OCI-M1 (cell line): Measurements from ENCODE around the gene PACC1.

Source experiments
- DNase-seq: peaks from one replicate; lab custom pipeline; 2025; lab: John Stamatoyannopoulos, UW

PACC1 gene

DNA sequence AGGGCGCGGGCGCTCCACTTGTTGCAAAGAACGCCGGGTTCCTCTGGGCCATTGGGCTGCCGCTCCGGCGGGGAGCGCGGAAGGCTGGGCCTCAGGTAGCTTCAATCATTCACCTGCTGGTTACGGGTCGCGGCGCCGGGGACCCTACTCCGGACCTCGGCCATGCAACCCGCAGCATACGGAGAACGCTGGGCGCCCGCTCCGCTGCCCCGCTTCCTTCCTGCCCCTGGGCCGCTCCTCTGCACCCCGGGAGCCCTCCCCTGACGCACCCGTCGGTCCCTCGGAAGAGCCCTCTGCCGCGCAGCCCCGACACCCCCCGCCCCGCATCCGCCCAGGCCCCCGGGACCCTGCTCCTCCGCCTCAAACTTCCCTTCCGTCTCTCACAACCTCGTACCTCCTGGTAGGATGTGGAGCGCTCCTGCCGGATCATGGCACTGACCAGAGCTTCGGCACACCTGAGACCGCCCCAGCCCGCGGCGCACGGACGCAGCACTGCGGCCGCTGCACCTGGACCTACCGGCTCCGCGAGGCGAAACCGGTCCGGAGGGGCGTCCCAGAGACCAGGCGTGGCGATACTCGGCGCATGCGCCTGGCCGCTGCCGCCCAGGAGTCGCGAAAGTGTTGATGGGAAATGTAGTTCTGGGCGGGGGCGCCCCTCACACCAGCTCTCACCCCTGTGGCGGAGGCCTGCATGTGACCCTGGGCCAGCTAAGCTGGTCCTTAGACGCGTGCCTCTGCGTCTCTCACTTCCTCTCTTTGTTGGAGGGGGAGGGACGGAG is at the start of gene PACC1:
TSS of gene PACC1 (minus strand) at position 559 of the 779 bp plus-strand sequence. CDS start at position 430, 129 bp downstream.
- peak; percentile 99 for DNase-seq

DNA sequence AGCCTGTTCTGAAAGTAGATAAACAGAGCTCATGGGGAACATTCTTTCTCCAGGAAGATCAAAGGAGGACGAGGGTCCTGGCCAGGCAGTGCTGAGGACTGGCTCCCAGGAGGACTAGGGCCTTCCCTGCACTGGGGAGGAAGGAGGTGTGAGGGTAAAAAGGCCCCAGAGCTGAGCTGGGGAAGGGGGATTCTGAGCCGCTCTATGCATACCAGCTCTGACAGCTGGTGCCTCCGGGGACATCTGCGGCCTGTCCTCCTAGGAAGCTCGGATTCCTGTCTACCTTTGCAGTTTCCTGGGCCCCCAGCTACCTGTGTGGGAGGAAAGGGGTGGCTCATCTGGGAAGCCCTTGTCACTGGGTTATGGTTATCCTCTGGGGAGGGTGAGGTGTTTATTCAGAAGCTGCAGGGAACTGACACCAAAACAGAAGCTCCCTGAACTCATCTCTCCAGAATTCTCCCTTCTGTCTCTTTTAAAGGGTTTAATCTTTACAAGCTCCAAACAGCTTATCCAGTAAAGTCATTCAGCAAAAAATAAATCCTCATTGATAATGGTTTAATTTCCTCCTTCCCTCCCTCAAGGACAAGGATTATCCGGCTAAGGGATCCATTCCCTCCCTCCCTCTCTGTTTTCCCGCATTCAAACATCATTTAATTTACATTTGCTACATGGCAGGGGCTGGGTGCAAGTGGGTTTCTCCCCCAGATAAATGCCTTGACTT is 49.0 kb upstream of the PACC1 start:
- DNase-seq, result no peak

GRCh38 chr1:212461916-212462660 is 47.4 kb upstream of the PACC1 start:
- DNase-seq, result no peak

GRCh38 chr1:212460376-212460775 is 45.7 kb upstream of the PACC1 start:
- DNase-seq, result no peak

GRCh38 chr1:212459656-212460055 is 45.0 kb upstream of the PACC1 start:
- DNase-seq, result no peak

- peak; percentile 15 for DNase-seq
Observed at GRCh38 chr1:212458817-212459216, 44.1 kb upstream of the PACC1 start.

GRCh38 chr1:212457740-212458338 is 43.2 kb upstream of the PACC1 start:
- peak; percentile 87 for DNase-seq

- DNase-seq, result peak; percentile 93
Observed at GRCh38 chr1:212455803-212456528, 41.3 kb upstream of the PACC1 start.

- DNase-seq, result no peak
Observed at GRCh38 chr1:212455401-212455800, 40.7 kb upstream of the PACC1 start.

DNA sequence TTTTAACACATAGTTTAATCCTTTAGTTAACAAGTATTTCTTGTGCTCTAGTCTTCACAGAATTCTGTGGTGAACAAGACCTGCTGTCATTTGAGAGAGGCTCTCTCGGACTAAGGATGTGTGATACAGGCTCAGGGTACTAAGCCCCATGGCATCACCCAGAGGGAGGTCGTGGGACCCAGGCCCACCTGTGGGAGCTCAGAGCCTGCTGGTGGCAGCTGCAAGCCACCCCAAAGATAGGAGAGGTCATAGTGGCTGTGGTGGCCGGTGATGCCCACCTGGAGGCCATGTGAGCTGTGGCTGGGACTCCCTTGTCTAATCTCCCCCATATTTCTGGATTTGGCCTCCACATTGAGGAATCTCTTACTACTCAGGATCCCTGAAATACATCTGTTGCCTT is 40.1 kb upstream of the PACC1 start:
- no peak for DNase-seq

DNA sequence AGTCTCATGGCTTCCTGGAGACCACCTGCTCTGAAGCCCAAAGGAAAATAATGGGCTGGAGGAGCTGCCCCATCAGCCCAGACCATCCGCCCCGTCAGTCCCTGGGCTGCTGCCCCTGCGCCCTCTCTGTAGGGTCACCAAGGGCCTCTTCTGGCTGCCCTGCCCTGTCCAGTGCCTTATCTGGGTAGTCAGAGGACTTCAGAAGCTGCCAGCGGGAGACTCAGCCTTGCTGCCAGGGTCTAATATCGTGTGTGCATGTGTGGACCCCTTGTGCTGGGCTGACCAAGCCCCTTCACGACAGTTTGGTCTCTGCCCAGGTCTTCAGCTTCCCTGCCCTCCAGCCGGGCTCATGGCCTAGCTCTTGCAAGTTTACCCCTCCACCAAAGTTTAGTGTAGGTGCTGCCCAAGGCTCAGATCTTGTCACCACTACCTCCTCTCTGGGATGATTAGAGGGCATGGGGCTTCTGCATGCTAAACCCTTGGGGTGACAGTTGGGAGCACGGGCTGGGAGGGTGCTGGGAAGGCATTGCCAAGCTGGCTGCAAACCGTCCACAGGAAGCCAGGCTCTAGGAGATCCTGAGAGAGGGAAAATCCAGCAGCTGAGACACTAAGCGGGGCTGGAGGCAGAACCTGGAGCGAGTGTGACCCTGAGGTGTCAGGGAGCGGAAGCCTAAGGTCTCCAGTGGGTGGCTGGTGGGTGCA is 38.6 kb upstream of the PACC1 start:
- DNase-seq, result no peak

DNA sequence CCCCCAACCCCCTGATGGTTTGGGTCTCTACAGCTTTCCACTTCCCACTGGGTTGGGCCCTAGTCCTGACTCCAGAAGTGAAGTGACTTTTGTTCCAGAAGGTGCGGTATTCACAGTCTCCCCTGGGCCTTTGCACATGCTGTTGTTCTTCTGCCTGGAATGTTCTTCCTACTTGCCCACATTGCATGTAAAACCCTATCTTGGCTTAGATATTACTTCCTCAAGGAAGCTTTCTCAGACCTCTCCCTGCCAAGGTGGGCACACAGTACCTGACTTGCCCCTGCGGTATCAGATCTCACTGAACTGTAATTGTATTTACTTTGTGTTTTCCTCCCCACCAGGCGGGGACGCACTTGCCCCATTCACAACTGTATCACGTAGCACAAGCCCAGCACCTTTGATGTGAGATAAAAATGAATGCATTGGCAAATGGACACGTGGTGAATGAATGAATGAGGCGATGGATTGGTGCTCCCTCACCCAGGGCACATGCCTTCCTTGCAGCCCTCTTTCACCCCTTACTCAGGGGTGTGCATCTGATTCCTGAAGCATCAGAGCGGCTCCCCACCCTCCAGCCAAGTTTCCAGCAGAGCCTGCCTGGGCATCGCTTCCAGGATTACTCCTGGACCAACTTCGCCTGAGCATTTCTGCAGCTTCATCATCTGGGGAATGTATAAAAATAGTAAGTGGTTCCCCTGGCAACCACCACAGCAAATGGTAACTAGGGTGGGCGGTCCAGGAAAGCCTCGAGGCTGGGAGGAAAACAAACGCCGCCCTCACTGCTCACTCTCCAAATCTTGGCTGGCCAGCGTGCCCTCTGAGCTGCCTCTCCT is 37.9 kb upstream of the PACC1 start:
- no peak for DNase-seq

DNA sequence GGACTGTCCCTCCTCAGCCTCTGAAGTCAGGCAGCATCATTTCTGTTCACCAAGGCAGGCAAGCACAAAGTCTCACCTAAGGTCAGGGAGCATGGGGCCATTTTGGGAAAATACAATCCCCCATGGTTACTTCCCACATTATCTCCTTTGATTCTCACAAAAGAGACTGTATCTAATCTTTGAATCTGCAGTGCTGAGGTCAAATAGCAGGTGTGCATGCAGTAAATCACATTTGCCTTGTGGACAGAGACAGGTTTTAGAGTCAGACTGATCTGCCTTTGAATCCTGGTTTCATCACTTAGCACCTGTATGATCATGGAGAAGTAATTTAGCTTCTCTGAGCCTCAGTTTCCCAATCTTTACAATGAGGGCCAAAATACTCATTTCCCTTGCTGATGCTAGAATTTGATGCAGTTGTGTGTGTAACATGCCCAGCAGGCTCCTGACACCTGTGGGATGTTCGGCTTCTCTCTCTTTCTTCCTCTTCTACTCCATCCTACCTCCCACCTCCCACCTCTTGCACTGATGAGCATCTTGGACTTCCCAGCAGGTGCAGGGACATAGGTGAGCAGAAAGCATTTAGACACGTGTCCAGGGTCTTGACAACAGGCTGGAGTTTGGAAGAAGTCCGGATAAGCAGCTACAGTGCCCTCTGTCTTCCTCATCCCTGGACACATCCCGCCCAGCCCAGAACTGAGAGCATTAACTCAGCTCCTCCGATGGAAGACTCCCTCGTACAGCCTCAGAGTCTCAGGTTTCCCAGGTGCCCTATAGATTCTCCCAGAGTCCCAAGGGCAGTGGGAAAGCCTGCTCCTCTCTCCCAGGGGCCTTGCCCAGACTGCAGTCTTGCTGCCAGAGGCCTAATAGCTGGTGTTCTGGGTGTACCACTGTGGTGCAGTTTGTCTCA is 37.0 kb upstream of the PACC1 start:
- no peak for DNase-seq

- DNase-seq, result no peak
Observed at GRCh38 chr1:212450331-212450881, 35.7 kb upstream of the PACC1 start.

DNA sequence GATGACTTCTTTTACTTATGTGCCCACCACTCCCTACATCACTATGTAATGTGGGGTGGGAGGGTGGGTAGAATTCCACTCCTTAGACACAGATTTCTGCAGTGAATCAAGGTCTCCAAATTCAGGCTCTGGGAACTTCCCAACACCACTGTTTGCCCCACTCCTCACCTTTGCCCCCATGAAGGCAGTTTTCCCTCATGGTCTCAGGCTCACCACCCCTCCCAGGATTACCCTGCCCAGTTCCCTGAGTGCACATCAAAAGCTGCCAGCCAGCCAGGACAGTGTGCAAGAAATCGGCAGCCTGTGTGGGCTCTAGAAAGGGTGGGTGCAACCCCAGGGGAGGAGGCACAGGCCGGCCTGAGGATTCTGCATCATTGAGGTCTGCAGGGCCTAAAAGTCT is 32.8 kb upstream of the PACC1 start:
- no peak for DNase-seq

GRCh38 chr1:212446333-212446732 is 31.6 kb upstream of the PACC1 start:
- no peak for DNase-seq

- DNase-seq, result no peak
Observed at GRCh38 chr1:212442408-212442807, 27.7 kb upstream of the PACC1 start.

DNA sequence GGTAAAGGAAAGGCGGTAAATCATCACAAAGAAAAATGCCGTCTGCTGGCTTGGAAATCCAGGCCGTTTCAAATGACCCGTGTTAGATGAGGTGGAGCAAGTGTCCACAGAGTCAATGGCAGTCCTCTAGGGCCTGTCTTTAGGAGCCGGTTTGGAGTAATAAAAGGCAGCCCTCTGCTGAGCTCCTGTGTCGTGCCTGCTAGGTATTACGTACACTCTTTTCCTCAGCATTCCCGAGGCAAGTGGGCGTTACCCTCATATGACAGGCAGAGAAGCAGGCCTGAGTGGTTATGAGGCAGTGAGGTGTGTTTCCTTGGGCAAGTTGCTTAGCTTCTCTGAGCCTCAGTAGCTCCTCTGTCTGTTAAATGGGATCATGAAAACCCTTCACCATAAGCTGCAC is 25.7 kb upstream of the PACC1 start:
- no peak for DNase-seq

DNA sequence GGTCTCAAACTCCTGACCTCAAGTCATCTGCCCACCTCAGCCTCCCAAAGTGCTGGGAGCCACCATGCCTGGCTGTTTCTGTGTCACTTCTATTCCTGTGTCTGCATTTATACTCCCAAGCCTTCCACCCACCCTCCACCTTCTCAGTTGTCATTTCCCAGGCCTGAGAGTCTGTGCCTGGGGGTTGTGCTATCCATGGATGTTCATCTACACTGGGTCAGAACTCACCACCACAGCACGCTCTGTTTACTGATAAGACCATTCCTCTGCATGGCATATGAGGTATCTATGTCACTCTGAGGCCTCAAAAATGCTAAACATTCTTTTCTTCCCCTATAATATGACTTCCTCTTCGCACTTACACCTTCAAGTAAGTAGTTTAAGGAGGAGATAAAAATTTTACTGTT is 24.1 kb upstream of the PACC1 start:
- peak; percentile 94 for DNase-seq
